ENCODE results near the gene MTR.

DNA sequence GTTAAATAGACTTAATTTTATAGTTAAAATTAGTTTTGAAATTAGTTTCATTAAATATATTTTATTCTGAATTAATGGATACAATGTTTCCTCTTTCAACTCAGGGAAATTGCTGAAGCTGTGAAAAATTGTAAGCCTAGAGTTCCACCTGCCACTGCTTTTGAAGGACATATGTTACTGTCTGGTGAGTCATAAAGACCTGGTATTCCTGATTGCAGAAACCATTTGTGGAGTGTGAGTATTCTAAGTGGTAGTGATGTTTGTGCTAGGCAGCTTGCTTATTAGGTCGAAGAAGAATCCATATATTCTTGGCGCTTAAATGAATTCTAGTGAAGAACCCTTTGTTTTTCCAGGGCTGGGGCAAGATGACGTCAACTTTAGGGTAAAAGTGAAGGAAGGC is 34.0 kb downstream of the MTR start:
- TF ChIP-seq, protein P1, sequence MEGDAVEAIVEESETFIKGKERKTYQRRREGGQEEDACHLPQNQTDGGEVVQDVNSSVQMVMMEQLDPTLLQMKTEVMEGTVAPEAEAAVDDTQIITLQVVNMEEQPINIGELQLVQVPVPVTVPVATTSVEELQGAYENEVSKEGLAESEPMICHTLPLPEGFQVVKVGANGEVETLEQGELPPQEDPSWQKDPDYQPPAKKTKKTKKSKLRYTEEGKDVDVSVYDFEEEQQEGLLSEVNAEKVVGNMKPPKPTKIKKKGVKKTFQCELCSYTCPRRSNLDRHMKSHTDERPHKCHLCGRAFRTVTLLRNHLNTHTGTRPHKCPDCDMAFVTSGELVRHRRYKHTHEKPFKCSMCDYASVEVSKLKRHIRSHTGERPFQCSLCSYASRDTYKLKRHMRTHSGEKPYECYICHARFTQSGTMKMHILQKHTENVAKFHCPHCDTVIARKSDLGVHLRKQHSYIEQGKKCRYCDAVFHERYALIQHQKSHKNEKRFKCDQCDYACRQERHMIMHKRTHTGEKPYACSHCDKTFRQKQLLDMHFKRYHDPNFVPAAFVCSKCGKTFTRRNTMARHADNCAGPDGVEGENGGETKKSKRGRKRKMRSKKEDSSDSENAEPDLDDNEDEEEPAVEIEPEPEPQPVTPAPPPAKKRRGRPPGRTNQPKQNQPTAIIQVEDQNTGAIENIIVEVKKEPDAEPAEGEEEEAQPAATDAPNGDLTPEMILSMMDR (IDR thresholded peaks at IDR 0.05), result no peak
- no peak for TF ChIP-seq POLR2A (IDR thresholded peaks at IDR 0.05)
